Activated T-helper 9 cell treated with anti-CD3 and anti-CD28 coated beads, Interleukin-2, amount 50 U/mL, for 16 hours (primary cell): Measurements from ENCODE around the gene ANAPC10.
"Not testable (repeated sequence)": the region's sequence is repeated elsewhere in the genome, so short reads cannot be mapped to it uniquely, and the experiment has no call there.

Experiments
- DNase-seq: peaks from one replicate; pipeline ENCODE4 v3.0.0-alpha.2; 2020; ENCODE audit warnings: low read depth

ANAPC10 gene

GRCh38 chr4:145071560-145071959 lies 26.4 kb downstream of the ANAPC10 start:
- no peak for DNase-seq

GRCh38 chr4:145069361-145069760 lies 28.6 kb downstream of the ANAPC10 start:
- no peak for DNase-seq

DNA sequence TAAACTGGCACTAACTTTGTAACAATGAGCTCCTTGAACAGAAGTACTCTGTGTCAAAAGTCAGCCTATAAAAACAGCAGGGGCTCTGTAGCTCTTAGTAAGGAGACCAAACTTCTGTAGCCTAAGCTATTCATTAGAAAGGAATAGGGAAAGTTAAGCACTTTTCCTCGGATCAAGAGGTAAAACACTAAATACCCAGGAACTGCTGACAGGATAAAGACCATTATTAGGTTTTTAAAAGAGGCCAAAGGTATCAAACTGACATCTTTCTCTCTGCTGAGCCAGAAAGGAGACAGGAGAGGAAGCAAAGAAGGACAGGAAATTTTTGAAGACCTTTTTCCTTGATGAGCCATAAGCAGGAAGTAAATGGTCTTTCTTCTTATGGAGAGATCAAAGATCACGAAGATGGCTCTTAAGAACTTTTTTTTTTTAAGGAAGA lies 31.9 kb downstream of the ANAPC10 start:
- DNase-seq, result no peak

DNA sequence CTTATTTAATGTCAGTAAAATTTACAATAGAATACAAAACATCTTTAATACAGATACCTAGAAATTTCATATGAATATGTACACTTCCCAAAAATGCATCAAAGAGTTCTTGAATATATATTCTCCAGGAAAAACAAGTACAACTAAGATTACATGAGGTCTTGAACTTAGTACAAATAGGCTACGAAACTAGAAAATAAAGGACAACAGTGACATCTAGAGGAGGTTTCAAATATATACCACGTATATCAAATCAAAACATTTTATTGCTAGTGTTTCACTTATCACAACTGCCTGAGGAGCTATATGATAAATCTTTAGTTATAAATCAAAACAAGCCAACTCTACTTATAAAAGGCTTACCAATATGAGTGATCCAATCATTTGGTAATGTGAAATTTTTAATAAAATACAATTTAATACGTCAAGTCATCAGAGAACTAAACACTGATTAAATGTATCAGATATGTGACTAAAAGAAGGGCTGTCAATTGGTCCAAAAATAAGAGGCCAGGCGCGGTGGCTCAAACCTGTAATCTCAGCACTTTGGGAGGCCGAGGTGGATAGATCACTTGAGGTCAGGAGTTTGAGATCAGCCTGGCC lies 36.6 kb downstream of the ANAPC10 start:
- DNase-seq, result no peak

GRCh38 chr4:145058256-145058655 lies 39.7 kb downstream of the ANAPC10 start:
- no peak for DNase-seq

DNA sequence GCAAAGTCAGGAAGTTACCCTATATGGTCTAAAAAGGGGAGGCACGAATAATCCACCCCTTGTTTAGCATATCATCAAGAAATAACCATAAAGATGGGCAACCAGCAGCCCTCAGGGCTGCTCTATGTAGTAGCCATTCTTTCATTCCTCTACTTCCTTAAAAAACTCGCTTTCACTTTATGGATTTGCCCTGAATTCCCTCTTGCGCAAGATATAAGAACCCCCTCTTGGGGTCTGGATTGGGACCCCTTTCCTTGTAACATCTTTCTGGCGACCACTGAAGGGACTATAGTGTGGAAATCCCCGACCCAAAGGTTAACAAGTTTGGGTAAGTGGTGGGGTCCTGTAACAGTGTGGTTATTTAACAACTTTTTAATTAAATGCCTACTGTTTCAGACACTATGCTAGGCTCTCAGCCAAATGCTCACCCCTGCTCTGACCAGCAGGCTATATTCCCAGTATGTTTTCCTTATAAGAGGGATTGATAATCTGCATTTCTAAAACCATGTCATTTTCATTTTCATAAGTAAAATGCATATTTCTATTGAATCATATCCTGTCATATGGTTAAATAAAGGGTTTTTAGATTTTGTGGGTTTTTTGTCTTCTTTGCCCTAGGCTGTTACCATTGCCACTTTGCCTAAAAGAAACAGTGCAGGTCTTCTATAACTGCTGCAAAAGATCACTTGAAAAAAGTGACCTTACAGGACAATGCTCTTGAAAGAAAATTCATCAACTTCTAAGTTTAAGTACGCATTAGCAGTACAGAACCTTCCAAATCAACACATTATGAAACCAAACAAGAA lies 41.5 kb downstream of the ANAPC10 start:
- no peak for DNase-seq

DNA sequence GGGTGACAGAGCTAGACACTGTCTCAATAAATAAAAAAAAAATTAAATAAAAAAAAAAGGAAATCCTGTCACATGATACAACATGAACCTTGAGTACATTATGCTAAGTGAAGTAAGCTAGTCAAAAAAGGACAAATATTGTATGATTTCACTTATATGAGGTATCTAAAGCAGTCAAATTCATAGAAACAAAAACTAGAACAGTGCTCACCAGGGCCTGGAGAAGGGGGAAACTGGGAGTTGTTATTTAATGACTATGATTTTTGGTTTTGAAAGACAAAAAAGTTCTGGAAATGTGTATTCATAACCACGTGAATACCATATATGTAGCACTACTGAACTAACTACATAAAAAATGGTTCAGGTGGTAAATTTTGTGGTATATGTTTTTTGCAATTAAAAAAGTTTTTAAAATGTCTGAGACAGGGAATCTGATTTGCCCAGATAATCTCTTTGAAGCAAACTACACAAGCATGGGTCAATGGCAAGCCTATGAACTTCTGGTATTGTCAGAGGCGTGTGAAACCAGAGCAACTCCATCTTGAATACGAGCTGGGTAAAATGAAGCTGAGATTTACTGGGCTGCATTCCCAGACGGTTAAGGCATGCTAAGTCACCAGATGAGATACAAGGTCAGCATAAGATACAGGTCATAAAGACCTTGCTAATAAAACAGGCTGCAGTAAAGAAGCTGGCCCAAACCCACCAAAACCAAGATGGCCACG lies 42.3 kb downstream of the ANAPC10 start:
- no peak for DNase-seq

DNA sequence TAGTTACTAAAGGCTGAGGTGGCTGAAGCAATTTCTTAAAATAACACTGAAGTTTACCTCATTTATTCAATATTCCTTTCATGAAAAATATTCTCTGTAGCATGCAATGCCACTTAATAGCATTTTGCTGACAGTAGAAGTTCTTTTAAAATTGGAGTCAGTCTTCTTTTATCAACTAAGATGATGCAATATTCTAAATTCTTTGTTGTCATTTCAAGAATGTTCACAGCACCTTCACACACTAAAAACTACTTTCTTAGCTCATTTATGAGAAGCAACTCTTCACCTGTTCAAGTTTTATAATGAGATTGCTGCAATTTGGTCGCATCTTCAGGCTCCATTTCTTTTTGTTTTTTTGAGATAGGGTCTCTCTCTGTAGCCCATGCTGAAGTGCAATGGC lies 48.8 kb downstream of the ANAPC10 start:
- DNase-seq, result no peak

DNA sequence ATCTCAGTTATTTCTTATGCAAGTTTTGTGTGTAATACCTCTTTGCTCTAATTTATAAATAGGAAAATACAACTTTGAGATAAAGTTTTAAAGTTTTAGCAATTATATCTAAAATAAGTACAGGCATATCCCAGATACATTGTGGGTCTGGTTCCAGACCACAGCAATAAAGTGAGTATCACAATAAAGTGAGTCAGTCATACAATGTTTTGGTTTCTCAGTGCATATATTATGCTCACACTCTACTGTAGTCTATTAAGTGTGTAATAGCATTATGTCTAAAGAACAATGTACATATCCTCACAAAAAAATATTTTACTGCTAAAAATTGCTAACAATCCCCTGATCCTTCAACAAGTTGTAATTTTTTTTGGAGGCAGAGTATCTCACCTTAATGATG lies 49.2 kb downstream of the ANAPC10 start:
- DNase-seq, result no peak

DNA sequence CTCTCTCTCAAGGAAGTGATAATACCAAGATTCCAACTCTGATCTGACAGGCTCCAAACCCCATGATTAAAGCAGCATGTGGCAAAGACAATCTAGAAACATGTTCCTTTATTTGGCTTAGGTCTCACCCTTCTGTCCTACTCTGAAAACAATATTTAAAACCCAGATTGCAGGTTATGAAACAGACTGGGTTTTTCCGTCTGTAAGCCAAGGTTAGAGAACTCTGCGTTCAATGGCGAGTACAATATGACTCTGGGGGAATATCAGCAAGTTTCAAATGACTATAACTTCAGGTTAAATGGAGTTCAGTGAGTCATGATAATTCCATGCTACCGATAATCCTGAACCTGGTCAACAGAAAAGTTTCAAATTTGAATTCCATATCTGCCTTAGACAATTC lies 50.8 kb downstream of the ANAPC10 start:
- DNase-seq, result no peak

DNA sequence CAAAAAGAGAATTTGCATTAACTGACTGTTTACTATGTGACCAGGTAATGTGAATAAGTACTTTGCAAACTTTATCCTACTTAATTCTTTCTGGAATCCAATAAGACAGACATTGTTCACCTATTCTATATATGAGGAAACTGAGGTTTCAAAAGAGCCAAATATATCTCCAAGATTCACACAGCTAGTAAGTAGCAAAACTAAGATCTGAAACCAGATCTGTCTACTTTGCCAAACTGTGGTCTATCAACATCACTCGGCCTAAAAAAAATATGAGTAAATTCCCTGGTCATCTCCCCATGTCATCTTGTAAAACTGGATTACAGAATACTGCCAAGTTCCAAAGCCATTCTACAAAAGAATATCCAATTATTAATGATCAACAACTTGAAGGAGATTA lies 52.8 kb downstream of the ANAPC10 start:
- DNase-seq, result no peak

DNA sequence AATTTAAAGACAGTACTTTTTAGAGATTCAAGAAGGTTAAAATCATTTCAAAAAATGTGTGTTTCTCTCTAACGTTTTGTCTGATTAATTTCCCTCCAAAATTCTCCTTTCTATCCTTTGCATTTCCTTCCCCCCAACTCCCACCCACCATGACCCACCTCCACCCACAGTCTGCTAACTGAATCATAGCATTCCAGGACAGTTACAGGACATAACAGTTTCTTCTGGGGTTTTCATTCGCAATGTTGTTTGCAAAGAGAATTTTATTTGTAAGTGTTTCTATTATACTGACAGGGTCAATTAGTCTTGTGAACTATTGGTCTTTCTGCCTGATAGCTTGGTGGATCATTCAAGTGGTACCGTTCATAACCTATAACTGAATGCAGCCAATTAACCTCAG lies 53.7 kb downstream of the ANAPC10 start:
- no peak for DNase-seq

GRCh38 chr4:145043306-145043705 lies 54.7 kb downstream of the ANAPC10 start:
- DNase-seq, result no peak

DNA sequence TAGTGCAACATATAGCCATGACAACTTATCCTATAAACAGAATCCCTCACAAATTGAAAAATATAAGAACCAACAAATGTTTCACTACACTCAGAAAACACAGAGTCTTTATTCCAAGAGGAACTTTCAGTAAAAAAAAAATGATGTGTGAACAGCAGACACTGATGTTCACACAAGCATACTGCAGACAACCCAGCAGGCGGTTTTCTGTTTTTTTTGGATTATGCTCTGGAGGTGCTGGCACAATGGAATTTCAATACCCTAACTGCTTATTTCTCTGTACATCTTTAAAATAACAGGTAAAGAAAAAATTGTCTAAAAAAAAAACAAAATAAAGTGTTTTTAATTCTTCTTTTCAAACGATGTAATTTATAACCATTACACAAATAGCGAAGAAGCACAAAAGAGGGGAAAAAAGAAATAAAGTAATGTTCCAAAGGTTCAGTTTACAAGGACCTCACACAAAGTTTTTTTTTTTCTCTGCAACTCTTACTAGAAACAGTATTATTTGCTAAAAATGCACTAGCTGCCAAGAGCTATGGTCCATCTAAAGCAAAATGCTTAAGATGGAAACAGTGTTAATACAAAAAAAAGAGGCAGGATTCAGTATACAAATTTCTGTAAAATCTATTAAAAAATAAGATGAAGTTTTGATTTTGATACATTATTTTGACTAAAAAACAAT lies 55.3 kb downstream of the ANAPC10 start:
- no peak for DNase-seq

- DNase-seq, result no peak
Measured at GRCh38 chr4:145041378-145041777, 56.6 kb downstream of the ANAPC10 start.

GRCh38 chr4:145035494-145036136 lies 62.4 kb downstream of the ANAPC10 start:
- DNase-seq, result no peak

GRCh38 chr4:145034727-145035211 lies 63.2 kb downstream of the ANAPC10 start:
- DNase-seq, result no peak

DNA sequence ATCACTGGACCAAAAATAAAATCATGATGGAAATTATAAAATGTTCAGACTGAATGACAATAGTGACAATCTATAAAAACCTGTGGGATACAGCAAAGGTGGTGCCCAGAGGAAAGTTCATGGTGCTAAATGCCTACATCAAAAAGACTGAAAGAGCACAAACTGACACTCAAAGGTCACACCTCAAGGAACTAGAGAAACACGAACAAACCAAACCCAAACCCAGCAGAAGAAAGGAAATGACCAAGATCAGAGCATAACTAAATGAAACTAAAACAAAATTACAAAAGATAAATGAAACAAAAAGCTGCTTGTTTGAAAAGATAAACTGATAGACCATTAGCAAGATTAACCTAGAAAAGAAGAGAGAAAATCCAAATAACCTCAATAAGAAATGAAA lies 78.7 kb downstream of the ANAPC10 start:
- no peak for DNase-seq

GRCh38 chr4:145014365-145014764 lies 83.6 kb downstream of the ANAPC10 start:
- no peak for DNase-seq

DNA sequence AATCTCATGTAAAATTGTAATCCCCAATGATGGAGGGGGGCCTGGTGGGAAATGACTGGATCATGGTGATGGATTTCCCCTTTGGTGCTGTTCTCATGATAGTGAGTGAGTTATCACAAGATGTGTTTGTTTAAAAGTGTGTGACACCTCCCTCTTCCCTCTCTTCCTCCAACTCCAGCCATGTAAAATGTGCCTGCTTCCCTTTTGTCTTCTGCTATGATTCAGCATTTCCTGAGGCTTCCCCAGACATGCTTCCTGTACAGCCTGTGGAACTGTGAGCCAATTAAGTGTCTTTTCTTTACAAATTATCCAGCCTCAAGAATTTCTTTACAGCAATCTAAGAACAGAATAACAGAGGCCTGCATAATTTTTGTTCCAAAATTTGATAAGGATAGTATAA lies 85.2 kb downstream of the ANAPC10 start:
- no peak for DNase-seq

- DNase-seq, result no peak
Measured at GRCh38 chr4:145011636-145012035, 86.4 kb downstream of the ANAPC10 start.

DNA sequence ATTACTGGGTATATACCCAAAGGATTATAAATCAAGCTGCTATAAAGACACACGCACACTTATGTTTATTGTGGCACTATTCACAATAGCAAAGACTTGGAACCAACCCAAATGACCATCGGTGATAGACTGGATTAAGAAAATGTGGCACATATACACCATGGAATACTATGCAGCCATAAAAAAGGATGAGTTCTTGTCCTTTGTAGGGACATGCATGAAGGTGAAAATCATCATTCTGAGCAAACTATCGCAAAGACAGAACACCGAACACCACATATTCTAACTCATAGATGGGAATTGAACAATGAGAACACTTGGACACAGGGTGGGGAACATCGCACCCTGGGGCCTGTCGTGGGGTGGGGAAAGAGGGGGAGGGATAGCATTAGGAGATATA lies 87.7 kb downstream of the ANAPC10 start:
- not testable (repeated sequence) for DNase-seq
